Raji (cell line): Measurements from ENCODE around the gene TUB.

Experiments used
- POLR2A ChIP-seq: IDR thresholded peaks from 2 replicates; pipeline ENCODE4 v1.6.1; 2011; ENCODE audit warnings: low read depth, low read length, control low read depth; ENCODE audit not compliant: insufficient read depth

TUB gene

DNA sequence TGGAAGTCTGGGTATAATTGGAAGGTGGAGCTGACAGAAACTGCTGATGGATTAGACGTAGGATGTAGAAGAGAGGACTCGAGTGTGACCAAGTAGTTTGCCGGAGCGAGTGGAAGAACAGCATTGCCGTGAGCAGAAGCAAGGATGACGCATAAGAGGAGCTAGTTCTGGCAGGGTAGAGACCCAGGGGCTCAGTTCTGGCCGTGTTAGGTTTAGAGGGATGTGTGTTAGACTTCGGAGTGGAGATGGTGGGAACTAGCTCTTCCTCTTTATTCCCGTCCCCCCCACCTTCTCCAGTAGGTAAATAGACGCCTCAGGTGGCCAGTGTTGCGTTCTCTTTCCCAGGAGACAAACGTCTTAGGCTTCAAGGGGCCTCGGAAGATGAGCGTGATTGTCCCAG is 19.1 kb downstream of the TUB start:
- no peak for TF ChIP-seq POLR2A

DNA sequence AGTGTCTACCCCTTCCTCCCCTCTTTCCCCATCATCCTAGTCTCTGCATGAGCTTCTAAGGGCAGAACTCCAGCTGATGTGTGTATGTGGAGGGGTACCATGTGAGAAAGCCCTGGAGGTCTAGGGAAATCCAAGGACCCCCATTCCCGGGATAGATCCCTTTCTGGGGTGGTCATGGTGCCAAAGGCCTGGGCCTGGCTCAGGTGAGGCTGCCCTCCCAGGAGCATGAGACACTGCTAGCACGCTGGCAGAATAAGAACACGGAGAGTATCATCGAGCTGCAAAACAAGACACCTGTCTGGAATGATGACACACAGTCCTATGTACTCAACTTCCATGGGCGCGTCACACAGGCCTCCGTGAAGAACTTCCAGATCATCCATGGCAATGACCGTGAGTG is 19.6 kb downstream of the TUB start:
- TF ChIP-seq POLR2A: no peak

DNA sequence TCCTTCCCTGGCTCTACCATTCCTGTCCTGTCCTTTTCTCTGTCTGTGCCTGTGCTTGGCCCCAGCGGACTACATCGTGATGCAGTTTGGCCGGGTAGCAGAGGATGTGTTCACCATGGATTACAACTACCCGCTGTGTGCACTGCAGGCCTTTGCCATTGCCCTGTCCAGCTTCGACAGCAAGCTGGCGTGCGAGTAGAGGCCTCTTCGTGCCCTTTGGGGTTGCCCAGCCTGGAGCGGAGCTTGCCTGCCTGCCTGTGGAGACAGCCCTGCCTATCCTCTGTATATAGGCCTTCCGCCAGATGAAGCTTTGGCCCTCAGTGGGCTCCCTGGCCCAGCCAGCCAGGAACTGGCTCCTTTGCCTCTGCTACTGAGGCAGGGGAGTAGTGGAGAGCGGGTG is 20.4 kb downstream of the TUB start:
- TF ChIP-seq POLR2A: no peak

DNA sequence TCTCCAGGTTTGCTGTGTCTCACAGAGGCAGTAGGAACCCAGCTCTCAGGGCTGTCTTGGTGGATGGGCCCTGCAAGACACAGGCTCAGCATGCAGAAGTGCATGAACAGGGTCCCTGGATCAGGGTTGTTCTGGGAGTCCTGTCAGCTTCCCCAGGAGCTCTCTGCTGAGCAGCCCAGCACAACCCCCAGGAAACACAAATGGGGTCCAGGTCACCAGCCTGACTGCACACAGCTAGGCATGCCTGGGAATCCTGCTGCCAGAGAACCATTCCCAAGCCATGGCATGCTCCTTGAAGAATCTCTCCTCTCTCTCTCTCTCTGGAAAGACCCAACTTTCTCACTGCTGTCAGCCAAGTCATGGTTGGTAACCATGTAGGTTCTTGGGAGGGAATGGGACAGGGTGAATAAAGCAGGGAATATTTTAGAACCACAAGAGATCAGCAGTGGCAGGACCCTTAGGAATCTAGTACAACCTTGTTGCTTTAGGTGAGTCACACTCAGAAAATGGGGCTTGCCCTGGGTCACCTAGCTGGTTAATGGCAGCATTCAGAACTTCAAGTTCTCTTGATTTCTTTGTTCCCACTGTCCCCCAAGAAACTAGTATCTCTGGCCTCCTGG is 21.4 kb downstream of the TUB start:
- TF ChIP-seq POLR2A: no peak

DNA sequence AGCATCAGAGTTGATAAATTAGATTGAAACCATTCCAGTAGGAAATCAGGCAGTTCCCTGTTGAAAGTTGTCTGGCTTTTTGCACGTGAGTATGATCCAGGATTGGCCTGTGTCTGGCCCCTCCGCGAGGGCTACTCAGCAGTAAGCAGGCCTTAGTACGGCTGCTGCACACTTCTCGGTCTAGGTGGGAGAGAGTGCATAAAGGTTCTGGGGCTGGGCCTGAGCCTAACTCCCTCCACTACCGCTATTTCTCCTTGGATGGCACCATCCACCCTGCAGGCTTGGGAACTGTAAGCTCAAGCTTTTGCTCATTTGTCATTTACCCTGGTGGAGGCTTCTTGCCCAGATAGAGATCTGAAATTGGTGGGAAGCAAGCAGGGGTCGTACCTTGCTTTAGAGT is 22.0 kb downstream of the TUB start:
- TF ChIP-seq POLR2A: no peak

DNA sequence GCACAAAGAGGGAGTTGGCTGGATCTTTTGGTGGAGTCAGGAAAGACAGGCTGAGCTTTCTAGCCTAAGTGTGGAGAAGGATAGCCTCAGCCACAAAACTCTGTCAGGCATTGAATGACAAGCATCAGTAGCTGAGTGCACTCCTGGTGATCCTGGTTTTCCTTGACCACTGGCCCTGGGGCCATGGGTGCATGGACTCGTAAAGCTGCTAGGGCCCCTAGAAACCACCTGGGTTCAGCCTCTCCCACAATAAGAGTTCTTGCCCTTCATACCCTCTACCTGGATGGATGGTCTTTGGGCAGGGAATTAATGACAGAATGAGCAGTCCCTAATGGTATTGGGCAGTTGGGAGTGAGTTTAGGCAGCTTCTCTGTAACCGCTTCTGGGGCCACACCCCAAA is 22.9 kb downstream of the TUB start:
- no peak for TF ChIP-seq POLR2A

DNA sequence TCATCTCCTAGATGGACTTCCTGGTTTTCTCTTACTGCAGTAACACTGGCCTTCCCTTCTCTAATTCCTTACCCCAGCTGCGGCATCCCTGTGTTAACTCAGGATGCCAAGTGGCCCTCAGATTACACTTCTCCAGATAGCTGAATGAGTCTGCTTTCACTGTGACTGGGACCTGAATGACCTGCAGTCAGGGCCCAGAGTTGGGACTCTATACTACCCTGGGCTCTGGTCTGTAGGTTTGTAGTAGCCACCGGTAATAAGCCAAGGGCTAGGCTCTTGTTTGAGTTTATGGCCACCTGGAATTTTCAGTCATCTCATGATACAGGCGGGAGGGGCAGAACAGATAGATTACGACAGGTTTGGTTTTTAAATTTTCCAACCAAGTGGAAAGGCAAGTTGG is 24.1 kb downstream of the TUB start:
- no peak for TF ChIP-seq POLR2A

DNA sequence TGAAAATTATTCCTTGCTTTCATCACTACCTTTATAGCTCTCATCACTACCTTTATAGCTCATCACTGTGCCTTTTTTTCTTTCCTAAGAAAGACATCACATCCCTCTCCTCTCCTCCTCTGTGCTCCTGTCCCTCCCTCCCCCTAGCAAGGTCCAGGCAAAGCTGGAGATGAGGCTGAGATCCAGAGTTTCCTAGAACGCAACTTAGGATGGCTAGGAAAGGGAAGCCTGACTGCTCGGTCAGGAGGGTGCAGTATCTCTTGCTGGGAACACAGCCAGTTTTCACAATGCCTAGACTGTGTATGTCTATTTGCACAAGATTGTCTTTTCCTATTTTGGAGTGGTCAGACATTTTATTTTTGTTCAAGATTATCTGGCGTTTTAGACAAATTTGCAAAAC is 24.7 kb downstream of the TUB start:
- no peak for TF ChIP-seq POLR2A

DNA sequence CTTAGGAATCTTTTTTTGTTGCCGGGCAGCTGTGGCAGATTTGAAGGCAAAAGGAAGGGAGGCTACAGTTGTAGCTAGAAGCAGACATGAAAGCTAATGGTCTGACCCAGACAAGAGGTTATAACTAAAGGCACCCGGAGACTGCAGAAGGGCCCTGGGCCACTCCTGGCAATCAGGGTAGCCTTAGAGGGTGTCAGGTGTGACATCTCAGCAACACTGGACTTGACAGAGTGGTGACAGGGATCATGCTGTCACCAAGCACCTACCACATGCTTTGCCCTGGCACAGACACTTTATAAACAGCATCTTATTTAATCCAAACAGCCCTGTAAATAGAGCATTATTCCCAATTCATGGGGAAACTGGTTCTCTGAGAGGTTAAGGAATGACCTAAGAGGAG is 25.7 kb downstream of the TUB start:
- no peak for TF ChIP-seq POLR2A

DNA sequence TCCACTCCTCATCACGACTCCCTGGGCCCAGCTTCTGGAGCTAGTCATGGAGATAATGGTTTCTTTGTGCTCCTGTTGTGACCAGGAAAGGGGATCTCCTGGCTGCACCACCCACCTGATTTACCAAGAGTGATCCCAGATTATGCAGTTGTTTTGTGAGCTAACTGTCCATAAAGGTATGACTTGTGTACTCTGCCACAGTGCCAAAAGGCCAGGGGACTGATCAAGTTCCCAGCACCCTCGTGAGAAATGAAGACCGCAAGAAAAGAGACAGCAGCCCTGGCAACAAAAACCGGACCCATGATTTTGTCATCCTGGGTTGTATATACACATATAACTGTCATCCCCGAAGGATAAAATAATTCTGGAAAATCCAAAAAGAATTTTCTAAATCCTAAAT is 26.6 kb downstream of the TUB start:
- TF ChIP-seq POLR2A: no peak

DNA sequence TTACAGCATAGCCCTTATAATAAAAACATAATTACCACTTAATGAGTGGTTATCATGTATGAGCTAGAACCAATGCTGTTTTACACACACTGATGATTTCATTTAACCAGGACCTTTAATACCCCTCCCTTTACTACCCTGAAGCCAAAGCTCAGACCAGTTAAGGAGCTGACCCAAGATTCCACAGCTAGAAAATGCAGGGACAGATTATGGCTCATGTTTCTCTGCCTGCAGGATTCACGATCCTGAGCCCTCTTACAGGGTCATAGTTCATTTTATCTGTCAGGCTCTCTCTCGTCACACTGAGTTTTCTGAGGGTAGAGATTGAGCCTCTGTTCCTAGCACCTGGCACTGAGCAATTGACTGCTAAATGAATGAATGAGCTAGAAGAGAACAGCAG is 27.4 kb downstream of the TUB start:
- TF ChIP-seq POLR2A: no peak

DNA sequence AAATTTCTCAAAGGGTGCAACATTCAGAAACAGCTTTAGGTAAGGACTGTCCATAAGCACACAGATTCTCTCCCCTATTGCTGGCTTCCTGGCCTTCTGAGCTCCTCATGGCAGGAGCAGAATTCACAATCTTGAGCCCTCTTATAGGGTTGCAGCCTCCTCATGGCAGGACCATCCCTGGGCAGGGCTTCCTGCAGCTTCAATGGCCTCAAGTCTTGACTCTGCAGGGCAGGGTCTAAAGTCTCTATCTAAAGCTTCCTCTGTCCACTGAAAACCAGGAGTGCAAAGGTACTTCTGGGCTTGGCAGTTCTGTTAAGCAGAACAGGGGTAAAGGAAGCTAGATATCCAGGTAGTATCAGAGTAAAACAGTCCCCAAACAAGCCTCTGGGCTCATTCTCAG is 28.7 kb downstream of the TUB start:
- no peak for TF ChIP-seq POLR2A

DNA sequence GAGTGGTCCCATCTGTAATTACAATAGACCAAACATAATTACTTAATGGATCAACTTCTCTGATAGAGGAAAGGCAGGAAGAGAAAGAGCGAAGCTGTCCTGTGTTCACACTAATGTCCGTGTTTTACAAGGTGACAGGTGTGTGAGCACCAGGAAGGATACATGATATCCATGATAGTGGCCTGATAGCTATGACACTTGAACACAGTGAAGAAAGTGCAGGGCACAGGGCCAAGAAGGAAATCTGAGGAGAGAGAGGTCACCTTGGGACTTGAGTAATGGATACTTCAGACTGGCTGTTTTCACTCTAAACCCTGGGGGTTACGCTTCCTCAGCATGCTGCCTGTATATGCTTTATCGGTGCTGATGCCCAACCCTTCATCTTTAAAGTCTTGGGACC is 29.4 kb downstream of the TUB start:
- no peak for TF ChIP-seq POLR2A

DNA sequence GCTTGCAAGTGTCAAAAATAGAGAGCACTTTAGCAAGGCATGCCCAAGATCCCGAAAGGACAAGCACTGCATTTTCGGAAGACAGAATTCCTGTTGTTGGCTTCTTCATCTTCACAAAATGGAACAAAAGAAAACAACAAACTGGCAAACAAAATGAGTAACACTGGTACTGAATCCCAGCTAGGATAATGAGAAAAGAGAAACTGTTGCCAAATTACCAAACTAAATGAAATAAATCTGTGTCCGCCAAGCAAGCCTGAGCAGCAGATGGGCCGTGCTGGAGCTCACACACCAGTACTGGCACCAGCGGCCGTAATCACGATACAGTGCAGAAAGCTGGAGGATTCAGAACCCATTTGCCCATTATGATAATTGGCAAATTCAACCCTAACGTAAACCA is 30.6 kb downstream of the TUB start:
- TF ChIP-seq POLR2A: no peak

DNA sequence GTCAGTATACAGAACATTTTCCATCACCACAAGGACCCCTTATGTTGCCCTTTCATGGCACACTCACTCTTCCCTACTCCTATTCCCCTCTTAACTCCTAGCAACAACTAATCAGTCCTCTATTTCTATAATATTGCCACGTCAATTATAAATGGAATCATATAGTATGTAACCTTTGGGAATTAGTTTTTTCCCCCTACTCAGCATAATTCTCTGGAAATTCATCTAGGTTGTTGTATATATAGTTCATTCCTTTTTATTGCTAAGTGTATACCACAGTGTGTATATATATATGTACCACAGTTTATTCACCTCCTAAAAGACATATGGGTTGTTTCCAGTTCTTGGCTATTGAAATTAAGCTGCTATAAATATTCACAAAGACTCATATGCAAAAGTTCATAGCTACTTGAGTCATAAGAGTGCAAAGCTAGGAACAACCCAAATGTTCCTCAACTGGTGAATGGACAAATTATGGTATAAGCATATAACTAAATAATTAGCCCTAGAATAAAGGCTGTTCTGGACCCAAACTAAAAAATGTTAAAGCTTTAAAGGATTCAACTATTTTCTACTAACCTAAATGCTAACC is 41.3 kb downstream of the TUB start:
- TF ChIP-seq POLR2A: no peak

DNA sequence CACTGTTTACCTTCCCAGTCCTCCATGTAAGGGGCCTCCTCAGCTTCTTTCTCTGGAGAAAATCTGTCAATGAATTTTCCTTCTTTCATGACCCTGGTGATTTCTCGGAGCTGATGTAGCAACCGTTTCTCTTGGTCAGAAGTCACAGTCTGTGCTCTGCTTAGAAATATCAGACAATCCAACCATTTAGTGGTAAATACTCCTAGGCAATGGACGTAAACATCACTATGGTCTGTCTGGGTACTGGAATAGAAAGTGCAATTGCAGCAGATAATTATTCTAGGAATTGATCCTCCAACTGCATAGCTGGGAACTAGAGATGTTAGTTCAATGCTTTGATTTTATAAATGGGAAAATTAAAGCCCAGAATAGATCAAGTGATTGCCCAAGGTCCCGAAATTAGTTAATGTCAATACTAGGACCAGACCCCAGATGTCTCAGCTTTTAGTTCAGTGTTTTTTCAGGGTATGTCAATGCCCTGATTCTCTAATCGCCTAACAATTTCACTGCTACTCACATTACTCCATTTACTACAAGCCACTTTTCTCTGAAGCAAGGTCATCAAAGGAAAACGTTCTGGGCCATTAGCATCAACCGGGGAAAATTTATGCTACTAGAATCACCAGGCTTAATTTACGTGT is 45.8 kb downstream of the TUB start:
- no peak for TF ChIP-seq POLR2A

DNA sequence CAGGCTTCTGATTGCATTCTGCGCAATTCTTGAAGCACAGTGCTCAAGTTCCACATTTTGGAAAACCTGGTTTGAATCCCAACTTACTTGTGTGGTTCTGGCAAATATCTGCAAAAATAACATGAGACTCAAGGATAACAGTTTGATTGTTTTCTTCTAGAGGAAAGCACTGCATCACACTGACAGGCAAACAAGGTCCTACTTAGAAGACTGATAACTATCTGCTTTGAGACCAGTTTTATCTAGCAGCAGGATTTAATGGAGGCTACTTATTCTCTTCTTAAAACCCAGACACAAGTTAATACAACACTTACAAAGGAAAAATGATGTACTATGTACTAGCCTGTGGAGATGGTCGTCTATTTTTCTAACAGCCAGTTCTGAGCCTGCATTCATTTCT is 46.4 kb downstream of the TUB start:
- no peak for TF ChIP-seq POLR2A
